ENCODE data around the gene TBCD.

- no peak for TF ChIP-seq POLR2A (IDR thresholded peaks at IDR 0.05)
- TF ChIP-seq CTCF (IDR thresholded peaks at IDR 0.05): no peak
- no peak for TF ChIP-seq EP300 (IDR thresholded peaks at IDR 0.05)
These were observed 114.8 kb downstream of the TBCD start for GRCh38 chr17:82866590-82867191.
